ENCODE results near the gene DCAF6. TPM values are rescaled to one million over a fixed set of nuclear protein-coding genes. Genes with fewer than 3 reads are reported as not detected.

DCAF6 gene
- total and polyA plus RNA-seq, 12 donors, result 49.0 to 226 (median 197) TPM

- intact Hi-C loops (cut with DNase I), result no loop called here
- Histone ChIP-seq H3K27ac (no peak overlapping the region), H3K27me3 (no peaks in the 10 kb centered on the region), H3K9me3 (no peaks in the 10 kb centered on the region), H3K4me3 (no peak overlapping the region), H3K4me1 (peaks cover 0 to 10% (median 2%) of the 10 kb centered on the region in 9 donors), H3K36me3 (peaks cover 0 to 77% (median 3%) of the 10 kb centered on the region in 9 donors)
- TF ChIP-seq CTCF (IDR thresholded peaks at IDR 0.05), result no peak
- WGBS, 2 donors, result 78 to 83% methylated on average over 2 of the region's 2 CpGs
- no peak for DNase-seq
- no peak for ATAC-seq
These were observed 68.0 kb downstream of the DCAF6 start for GRCh38 chr1:168004531-168004930.

- intact Hi-C loops (cut with DNase I), result no loop called here
- H3K36me3 ChIP-seq, result peaks cover 0 to 77% (median 3%) of the 10 kb centered on the region in 9 donors
- TF ChIP-seq CTCF (IDR thresholded peaks at IDR 0.05), result no peak
These were observed 69.0 kb downstream of the DCAF6 start for GRCh38 chr1:168005529-168005928.

GRCh38 chr1:168007691-168008090, 71.2 kb downstream of the DCAF6 start:
- intact Hi-C loops (cut with DNase I), result no loop called here
- H3K36me3 ChIP-seq, result peaks cover 0 to 76% (median 4%) of the 10 kb centered on the region in 9 donors

More at GRCh38 chr1:168005529-168005928, 69.0 kb downstream of the DCAF6 start:
- peak overlapping the region in 2 of 10 donors; percentile 1 to 17 for H3K27ac ChIP-seq
- no peaks in the 10 kb centered on the region for H3K9me3 ChIP-seq
- no peaks in the 10 kb centered on the region for H3K27me3 ChIP-seq
- no peak for DNase-seq
- H3K4me3 ChIP-seq, result no peak overlapping the region
- peaks cover 0 to 10% (median 0%) of the 10 kb centered on the region in 9 donors for H3K4me1 ChIP-seq
- ATAC-seq, result no peak

GRCh38 chr1:168008595-168008994, 72.1 kb downstream of the DCAF6 start:
- 81 to 88% methylated on average over 5 of the region's 5 CpGs for WGBS, 2 donors
- Histone ChIP-seq H3K27me3 (no peaks in the 10 kb centered on the region), H3K4me1 (peaks cover 0 to 10% (median 0%) of the 10 kb centered on the region in 9 donors), H3K27ac (no peak overlapping the region), H3K4me3 (no peak overlapping the region), H3K36me3 (peaks cover 0 to 76% (median 11%) of the 10 kb centered on the region in 9 donors), H3K9me3 (no peaks in the 10 kb centered on the region)
- intact Hi-C loops (cut with DNase I), result no loop called here
- DNase-seq (no peak), ATAC-seq (no peak)
- TF ChIP-seq CTCF (IDR thresholded peaks at IDR 0.05), result no peak

More at GRCh38 chr1:168007691-168008090, 71.2 kb downstream of the DCAF6 start:
- Histone ChIP-seq H3K27ac (no peak overlapping the region), H3K27me3 (no peaks in the 10 kb centered on the region), H3K4me1 (peaks cover 0 to 10% (median 0%) of the 10 kb centered on the region in 9 donors), H3K4me3 (no peak overlapping the region), H3K9me3 (no peaks in the 10 kb centered on the region)
- no peak for DNase-seq
- no peak for TF ChIP-seq CTCF (IDR thresholded peaks at IDR 0.05)
- 74 to 84% methylated on average over 1 of the region's 1 CpG for WGBS, 2 donors
- ATAC-seq, result no peak

All from heart right ventricle (tissue), 16 donors.